Ishikawa (cell line): ENCODE results near the gene ZMYND12.

Source experiments
- EP300 ChIP-seq: IDR thresholded peaks from 2 replicates; pipeline ENCODE4 v1.6.1; 2012; ENCODE audit warnings: borderline replicate concordance
- MAX ChIP-seq: IDR thresholded peaks from 2 replicates; pipeline ENCODE4 v1.6.1; 2012
- RAD21 ChIP-seq: IDR thresholded peaks from 2 replicates; pipeline ENCODE4 v1.6.1; 2012; ENCODE audit warnings: low read depth
- TAF1 ChIP-seq: IDR thresholded peaks from 2 replicates; pipeline ENCODE4 v1.6.1; 2012; ENCODE audit warnings: low read depth, mild to moderate bottlenecking

- TF ChIP-seq MAX (no peak), RAD21 (no peak; the same call in 1 of the 2 replicates), TAF1 (no peak), EP300 (no peak)
Observed at GRCh38 chr1:42403880-42404400, 51.9 kb downstream of the ZMYND12 start.
